ENCODE measurements around the gene ELMO3.

ELMO3 gene

GRCh38 chr16:67182288-67182687 lies 16.6 kb upstream of the ELMO3 start:
- DNase-seq (ENCODE audit: low spot score) = no peak

GRCh38 chr16:67183284-67183626 lies 15.7 kb upstream of the ELMO3 start:
- DNase-seq (ENCODE audit: low spot score) = no peak

- peak; percentile 99 for DNase-seq (ENCODE audit: low spot score)
Observed at GRCh38 chr16:67183627-67184452, 15.1 kb upstream of the ELMO3 start, which contains the start of gene MATCAP1. Gene MATCAP1 (minus strand): TSS chr16:67183963. CDS start chr16:67180610, 3,353 bp downstream.

GRCh38 chr16:67184453-67184994 lies 14.4 kb upstream of the ELMO3 start:
- no peak for DNase-seq (ENCODE audit: low spot score)

- peak; percentile 76 for DNase-seq (ENCODE audit: low spot score)
Observed at GRCh38 chr16:67184995-67185650, 13.8 kb upstream of the ELMO3 start.

- DNase-seq (ENCODE audit: low spot score) = no peak
Observed at GRCh38 chr16:67185651-67186134, 13.2 kb upstream of the ELMO3 start.

GRCh38 chr16:67186550-67186950 lies 12.4 kb upstream of the ELMO3 start:
- no peak for DNase-seq (ENCODE audit: low spot score)

GRCh38 chr16:67187175-67187890 lies 11.6 kb upstream of the ELMO3 start:
- DNase-seq (ENCODE audit: low spot score) = no peak

- DNase-seq (ENCODE audit: low spot score) = no peak
Observed at GRCh38 chr16:67188323-67188722, 10.6 kb upstream of the ELMO3 start.

GRCh38 chr16:67188798-67189197 lies 10.1 kb upstream of the ELMO3 start:
- no peak for DNase-seq (ENCODE audit: low spot score)

GRCh38 chr16:67190041-67190440 lies 8.9 kb upstream of the ELMO3 start, which contains the start of gene EXOC3L1:
Gene EXOC3L1 (minus strand): TSS chr16:67190136. CDS start chr16:67189676, 460 bp downstream.
- DNase-seq (ENCODE audit: low spot score) = no peak

- DNase-seq (ENCODE audit: low spot score) = no peak
Observed at GRCh38 chr16:67190448-67191399, 8.2 kb upstream of the ELMO3 start.

- DNase-seq (ENCODE audit: low spot score) = peak; percentile 25
Observed at GRCh38 chr16:67191411-67191994, 7.4 kb upstream of the ELMO3 start.

- peak; percentile 85 for DNase-seq (ENCODE audit: low spot score)
Observed at GRCh38 chr16:67191995-67192681, 6.8 kb upstream of the ELMO3 start, which contains the start of gene E2F4. Gene E2F4 (plus strand): TSS chr16:67192155. CDS start chr16:67192228, 73 bp downstream.

GRCh38 chr16:67192781-67193361 lies 6.1 kb upstream of the ELMO3 start:
- no peak for DNase-seq (ENCODE audit: low spot score)

GRCh38 chr16:67193536-67193935 lies 5.4 kb upstream of the ELMO3 start:
- no peak for DNase-seq (ENCODE audit: low spot score)

- DNase-seq (ENCODE audit: low spot score) = no peak
Observed at GRCh38 chr16:67194260-67194659, 4.7 kb upstream of the ELMO3 start.

GRCh38 chr16:67195676-67196075 lies 3.3 kb upstream of the ELMO3 start:
- no peak for DNase-seq (ENCODE audit: low spot score)

- no peak for DNase-seq (ENCODE audit: low spot score)
Observed at GRCh38 chr16:67196881-67197280, 2.0 kb upstream of the ELMO3 start.

GRCh38 chr16:67197704-67198103 lies 1.2 kb upstream of the ELMO3 start:
- DNase-seq (ENCODE audit: low spot score) = no peak

Data from pons (tissue), 1 donor.